Neural progenitor cell (in vitro differentiated cells): ENCODE measurements around the gene CHI3L2. TPM values are rescaled to one million over a fixed set of nuclear protein-coding genes. Genes with fewer than 3 reads are reported as not detected.

Experiments used
- DNase-seq: peaks from one replicate; pipeline ENCODE4 v3.0.0-alpha.2; 2016; ENCODE audit warnings: low spot score
- H2AFZ ChIP-seq: fragments of 200-600 bp; sonication (generic); replicated peaks from 2 replicates; pipeline ENCODE4 v1.6.1; 2016; ENCODE audit warnings: antibody characterized with exemption
- H3F3A ChIP-seq: fragments of 200-600 bp; sonication (generic); 2 replicates; pipeline ENCODE4 v1.6.1; 2016; ENCODE audit warnings: antibody characterized with exemption, low read depth
- H3K27ac ChIP-seq: fragments of 200-600 bp; sonication (generic); 2 replicates; pipeline ENCODE4 v1.5.1; 2016; ENCODE audit warnings: mild to moderate bottlenecking
- H3K27me3 ChIP-seq: fragments of 200-600 bp; sonication (generic); 2 replicates; pipeline ENCODE4 v1.6.1; 2016; ENCODE audit warnings: mild to moderate bottlenecking, moderate library complexity
- H3K36me3 ChIP-seq: fragments of 200-600 bp; sonication (generic); 2 replicates; pipeline ENCODE4 v1.5.1; 2016
- H3K4me1 ChIP-seq: fragments of 200-600 bp; sonication (generic); 2 replicates; pipeline ENCODE4 v1.6.1; 2016; ENCODE audit warnings: mixed run types
- H3K4me2 ChIP-seq: fragments of 200-600 bp; sonication (generic); 2 replicates; pipeline ENCODE4 v1.6.1; 2016
- H3K4me3 ChIP-seq: fragments of 200-600 bp; sonication (generic); 2 replicates; pipeline ENCODE4 v1.5.1; 2016
- H3K79me2 ChIP-seq: fragments of 200-600 bp; sonication (generic); 2 replicates; pipeline ENCODE4 v1.6.1; 2016; ENCODE audit warnings: low read depth
- H3K9ac ChIP-seq: fragments of 200-600 bp; sonication (generic); 2 replicates; pipeline ENCODE4 v1.6.1; 2016
- H3K9me3 ChIP-seq: fragments of 200-600 bp; sonication (generic); 2 replicates; pipeline ENCODE4 v1.5.1; 2016; ENCODE audit warnings: low read depth
- H4K20me1 ChIP-seq: fragments of 200-600 bp; sonication (generic); 2 replicates; pipeline ENCODE4 v1.6.1; 2016; ENCODE audit warnings: low read depth
- H3K27ac Mint-ChIP-seq: 3 replicates; pipeline ENCODE4 v1.8.0; 2021; ENCODE audit warnings: mixed read lengths
- H3K27me3 Mint-ChIP-seq: 2 replicates; pipeline ENCODE4 v1.8.0; 2022; ENCODE audit warnings: low read depth, mild to moderate bottlenecking, inconsistent platforms, moderate library complexity, mixed read lengths; ENCODE audit not compliant: insufficient read depth
- H3K36me3 Mint-ChIP-seq: 3 replicates; pipeline ENCODE4 v1.8.0; 2021; ENCODE audit warnings: mixed read lengths
- H3K4me1 Mint-ChIP-seq: 3 replicates; pipeline ENCODE4 v1.8.0; 2021; ENCODE audit warnings: mixed read lengths
- H3K4me3 Mint-ChIP-seq: 3 replicates; pipeline ENCODE4 v1.8.0; 2021; ENCODE audit warnings: mild to moderate bottlenecking, moderate library complexity, mixed read lengths
- H3K9me3 Mint-ChIP-seq: 3 replicates; pipeline ENCODE4 v1.8.0; 2020; ENCODE audit warnings: mixed read lengths
- EZH2 ChIP-seq: fragments of 200-600 bp; sonication (generic); IDR thresholded peaks from 2 replicates; pipeline ENCODE4 v1.6.1; 2017; ENCODE audit warnings: antibody characterized with exemption, mild to moderate bottlenecking, moderate library complexity
- EZH2phosphoT487 ChIP-seq: fragments of 200-600 bp; sonication (generic); IDR thresholded peaks from 2 replicates; pipeline ENCODE4 v1.6.1; 2017; ENCODE audit warnings: antibody characterized with exemption
- total RNA-seq: library from RNA; depleted of rRNA; stranded (reverse); fragments of >200 nt; gene quantifications from 2 replicates; pipeline ENCODE4 v1.2.3, GENCODE V29; 2015; ENCODE audit warnings: low replicate concordance
- TF ChIP-seq, protein P1 (sequence below): fragments of 200-600 bp; sonication (generic); IDR thresholded peaks from 2 replicates; pipeline ENCODE4 v1.5.1; 2017; ENCODE audit warnings: antibody characterized with exemption, mild to moderate bottlenecking

CHI3L2 gene
- total RNA-seq, 1 donor from 2014 or later = not detected

DNA sequence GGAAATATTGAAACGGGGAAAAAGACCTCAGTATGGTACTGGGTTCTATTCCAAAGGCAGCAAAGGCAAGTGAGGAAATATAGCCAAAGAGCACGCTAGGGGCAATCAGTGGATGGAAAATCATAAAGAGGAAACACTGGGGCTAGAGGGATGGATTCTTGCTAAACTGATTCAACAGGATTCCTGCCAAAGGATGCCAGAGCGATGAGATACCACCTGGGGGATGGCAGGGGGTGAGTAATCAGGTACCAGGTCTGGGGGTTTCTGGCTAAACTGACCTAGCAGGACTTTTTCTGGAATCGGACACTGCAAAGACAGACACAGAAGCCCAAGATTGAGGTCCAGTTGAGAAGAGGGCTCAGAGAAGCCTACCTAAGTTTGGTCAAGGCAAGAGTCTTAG is 6.7 kb downstream of the CHI3L2 start:
- Histone ChIP-seq H4K20me1 (no peaks in the 10 kb centered on the region), H3K27ac (no peak overlapping the region), H2AFZ (no peak overlapping the region), H3K4me2 (no peak overlapping the region), H3K4me3 (no peak overlapping the region), H3F3A (no peaks in the 10 kb centered on the region), H3K9me3 (no peaks in the 10 kb centered on the region), H3K36me3 (no peaks in the 10 kb centered on the region), H3K4me1 (no peaks in the 10 kb centered on the region), H3K27me3 (no peaks in the 10 kb centered on the region), H3K79me2 (no peaks in the 10 kb centered on the region), H3K9ac (no peak overlapping the region)
- DNase-seq = no peak
- TF ChIP-seq, protein P1, sequence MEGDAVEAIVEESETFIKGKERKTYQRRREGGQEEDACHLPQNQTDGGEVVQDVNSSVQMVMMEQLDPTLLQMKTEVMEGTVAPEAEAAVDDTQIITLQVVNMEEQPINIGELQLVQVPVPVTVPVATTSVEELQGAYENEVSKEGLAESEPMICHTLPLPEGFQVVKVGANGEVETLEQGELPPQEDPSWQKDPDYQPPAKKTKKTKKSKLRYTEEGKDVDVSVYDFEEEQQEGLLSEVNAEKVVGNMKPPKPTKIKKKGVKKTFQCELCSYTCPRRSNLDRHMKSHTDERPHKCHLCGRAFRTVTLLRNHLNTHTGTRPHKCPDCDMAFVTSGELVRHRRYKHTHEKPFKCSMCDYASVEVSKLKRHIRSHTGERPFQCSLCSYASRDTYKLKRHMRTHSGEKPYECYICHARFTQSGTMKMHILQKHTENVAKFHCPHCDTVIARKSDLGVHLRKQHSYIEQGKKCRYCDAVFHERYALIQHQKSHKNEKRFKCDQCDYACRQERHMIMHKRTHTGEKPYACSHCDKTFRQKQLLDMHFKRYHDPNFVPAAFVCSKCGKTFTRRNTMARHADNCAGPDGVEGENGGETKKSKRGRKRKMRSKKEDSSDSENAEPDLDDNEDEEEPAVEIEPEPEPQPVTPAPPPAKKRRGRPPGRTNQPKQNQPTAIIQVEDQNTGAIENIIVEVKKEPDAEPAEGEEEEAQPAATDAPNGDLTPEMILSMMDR = no peak
- no peak for TF ChIP-seq EZH2phosphoT487
- Mint-ChIP-seq H3K4me3 (no peak overlapping the region), H3K4me1 (no peaks in the 10 kb centered on the region), H3K36me3 (no peaks in the 10 kb centered on the region), H3K27ac (no peak overlapping the region), H3K9me3 (peaks cover 2% of the 10 kb centered on the region), H3K27me3 (peaks cover under 1% of the 10 kb centered on the region)

DNA sequence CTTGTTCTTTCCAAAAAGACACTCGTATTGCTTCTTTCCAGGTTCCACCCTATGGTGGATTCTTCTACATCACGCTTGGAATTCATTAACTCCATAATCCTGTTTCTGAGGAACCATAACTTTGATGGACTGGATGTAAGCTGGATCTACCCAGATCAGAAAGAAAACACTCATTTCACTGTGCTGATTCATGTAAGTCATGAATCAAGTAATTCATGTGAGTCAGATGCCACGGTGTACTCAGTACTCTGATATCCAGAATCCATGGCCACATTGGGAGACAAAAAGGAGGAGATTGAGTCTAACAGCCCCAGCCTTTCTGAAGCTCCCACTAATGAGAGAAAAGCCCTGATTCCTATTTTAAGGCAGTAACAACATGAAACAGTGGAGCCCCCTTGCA is 7.4 kb downstream of the CHI3L2 start:
- Mint-ChIP-seq H3K27me3 (peaks cover 2% of the 10 kb centered on the region), H3K4me3 (no peak overlapping the region), H3K9me3 (peaks cover 2% of the 10 kb centered on the region), H3K27ac (no peak overlapping the region), H3K36me3 (no peaks in the 10 kb centered on the region), H3K4me1 (no peaks in the 10 kb centered on the region)
- H2AFZ ChIP-seq = no peak overlapping the region
- no peaks in the 10 kb centered on the region for H3K4me1 ChIP-seq
- no peaks in the 10 kb centered on the region for H3K9me3 ChIP-seq
- no peak overlapping the region for H3K4me3 ChIP-seq
- no peak overlapping the region for H3K4me2 ChIP-seq
- TF ChIP-seq, protein P1 = no peak
- TF ChIP-seq EZH2phosphoT487 = no peak
- TF ChIP-seq EZH2 = no peak
- no peaks in the 10 kb centered on the region for H3F3A ChIP-seq
- no peaks in the 10 kb centered on the region for H3K36me3 ChIP-seq
- H4K20me1 ChIP-seq = no peaks in the 10 kb centered on the region
- no peaks in the 10 kb centered on the region for H3K79me2 ChIP-seq
- no peak for DNase-seq
- no peaks in the 10 kb centered on the region for H3K27me3 ChIP-seq
- H3K27ac ChIP-seq = no peak overlapping the region
- no peak overlapping the region for H3K9ac ChIP-seq

DNA sequence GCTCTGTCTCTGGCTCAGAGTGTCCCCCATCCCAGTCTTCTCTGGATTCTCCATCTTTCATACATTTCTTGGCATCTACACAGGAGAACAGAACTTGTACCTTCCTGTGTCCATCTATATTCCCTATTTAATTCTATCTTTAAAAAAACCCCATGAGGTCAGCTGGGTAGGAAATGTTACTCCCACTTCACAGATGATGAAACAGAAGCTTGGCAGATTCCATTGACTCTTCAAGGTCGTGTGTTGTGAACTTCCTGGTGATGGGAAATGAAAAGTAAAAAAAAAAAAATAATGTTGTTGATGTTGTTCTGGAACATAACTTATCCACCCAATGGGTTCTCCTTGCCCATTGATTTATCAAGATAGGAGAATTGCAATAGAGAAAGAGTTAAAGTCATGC is 8.9 kb downstream of the CHI3L2 start:
- H3K79me2 ChIP-seq = no peaks in the 10 kb centered on the region
- no peaks in the 10 kb centered on the region for H3K4me1 ChIP-seq
- no peaks in the 10 kb centered on the region for H3K36me3 Mint-ChIP-seq
- no peaks in the 10 kb centered on the region for H3K27me3 ChIP-seq
- no peaks in the 10 kb centered on the region for H3K4me1 Mint-ChIP-seq
- no peaks in the 10 kb centered on the region for H4K20me1 ChIP-seq
- peaks cover 2% of the 10 kb centered on the region for H3K27me3 Mint-ChIP-seq
- no peak overlapping the region for H3K4me3 Mint-ChIP-seq
- no peak for DNase-seq
- no peak overlapping the region for H3K27ac Mint-ChIP-seq
- H3K4me2 ChIP-seq = no peak overlapping the region
- H3K9me3 ChIP-seq = no peaks in the 10 kb centered on the region
- H3K36me3 ChIP-seq = no peaks in the 10 kb centered on the region
- no peak overlapping the region for H3K27ac ChIP-seq
- no peak overlapping the region for H3K4me3 ChIP-seq
- no peaks in the 10 kb centered on the region for H3F3A ChIP-seq
- peaks cover 2% of the 10 kb centered on the region for H3K9me3 Mint-ChIP-seq
- no peak overlapping the region for H3K9ac ChIP-seq
- H2AFZ ChIP-seq = no peak overlapping the region
- TF ChIP-seq, protein P1 = no peak
- TF ChIP-seq EZH2phosphoT487 (no peak), EZH2 (no peak)

DNA sequence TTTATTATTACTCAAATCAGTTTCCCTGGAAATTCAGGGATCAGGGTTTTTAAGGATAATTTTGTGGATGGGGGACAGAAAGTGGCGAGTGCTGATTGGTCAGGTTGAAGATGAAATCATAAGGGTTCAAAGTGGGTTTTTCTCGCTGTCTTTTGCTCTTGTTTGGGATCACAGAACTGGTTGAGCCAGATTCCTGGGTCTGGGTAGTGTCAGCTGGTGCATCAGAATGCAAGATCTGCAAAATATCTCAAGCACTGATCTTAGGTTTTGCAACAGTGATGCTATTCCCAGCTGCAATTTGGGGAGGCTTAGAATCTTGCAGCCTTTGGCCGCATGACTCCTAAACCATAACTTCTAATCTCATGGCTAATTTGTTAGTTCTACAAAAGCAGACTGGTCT is 9.3 kb downstream of the CHI3L2 start:
- no peak overlapping the region for H3K9ac ChIP-seq
- no peaks in the 10 kb centered on the region for H3K9me3 ChIP-seq
- Mint-ChIP-seq H3K9me3 (peaks cover 2% of the 10 kb centered on the region), H3K4me1 (no peaks in the 10 kb centered on the region), H3K27ac (no peak overlapping the region), H3K36me3 (no peaks in the 10 kb centered on the region), H3K27me3 (peaks cover 2% of the 10 kb centered on the region), H3K4me3 (no peak overlapping the region)
- no peaks in the 10 kb centered on the region for H3K36me3 ChIP-seq
- H4K20me1 ChIP-seq = no peaks in the 10 kb centered on the region
- no peak overlapping the region for H3K4me3 ChIP-seq
- H3K4me2 ChIP-seq = no peak overlapping the region
- TF ChIP-seq EZH2phosphoT487 = no peak
- TF ChIP-seq, protein P1 = no peak
- no peak for TF ChIP-seq EZH2
- no peaks in the 10 kb centered on the region for H3K27me3 ChIP-seq
- no peak overlapping the region for H2AFZ ChIP-seq
- no peak for DNase-seq
- H3K27ac ChIP-seq = no peak overlapping the region
- H3K4me1 ChIP-seq = no peaks in the 10 kb centered on the region
- H3K79me2 ChIP-seq = no peaks in the 10 kb centered on the region
- no peaks in the 10 kb centered on the region for H3F3A ChIP-seq
